ENCODE measurements around the gene NR3C1.

Gene NR3C1

DNA sequence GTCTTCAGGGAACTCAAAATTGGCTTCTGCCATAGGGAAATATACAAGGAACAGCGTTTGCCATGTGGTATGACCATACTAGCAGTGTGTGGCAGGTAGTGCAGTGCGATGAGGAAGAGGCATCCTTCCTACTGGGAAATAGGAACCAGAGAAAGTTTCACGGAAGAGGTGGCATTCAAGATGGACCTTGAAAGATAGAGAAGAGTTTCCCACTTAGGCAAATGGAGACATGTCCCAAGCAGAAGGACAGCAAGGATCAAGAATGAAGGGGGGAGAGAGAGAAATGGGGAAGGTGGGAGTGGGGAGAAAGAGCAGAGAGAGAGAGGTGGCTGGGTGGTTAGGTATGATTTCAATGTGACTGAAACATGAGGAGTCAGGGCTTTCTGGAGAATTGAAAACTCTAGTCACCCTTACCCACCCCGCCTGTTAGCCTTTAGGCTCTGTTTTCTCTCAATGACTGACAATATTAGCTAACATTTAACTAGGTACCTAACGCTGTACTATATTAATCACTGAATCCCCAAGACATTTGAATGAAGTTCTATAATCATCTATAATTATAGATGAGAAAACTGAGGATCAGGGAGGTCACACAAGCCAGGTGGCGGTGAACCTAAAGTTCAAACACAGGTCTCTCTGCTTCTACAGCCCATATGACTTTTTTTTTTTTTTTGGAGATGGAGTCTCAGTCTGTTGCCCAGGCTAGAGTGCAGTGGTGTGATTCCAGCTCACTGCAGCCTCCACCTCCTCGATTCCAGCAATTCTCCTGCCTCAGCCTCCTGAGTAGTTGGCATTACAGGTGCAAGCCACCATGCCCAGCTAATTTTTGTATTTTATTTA is 171.3 kb downstream of the NR3C1 start:
- no peak for DNase-seq (ENCODE audit: low spot score)

DNA sequence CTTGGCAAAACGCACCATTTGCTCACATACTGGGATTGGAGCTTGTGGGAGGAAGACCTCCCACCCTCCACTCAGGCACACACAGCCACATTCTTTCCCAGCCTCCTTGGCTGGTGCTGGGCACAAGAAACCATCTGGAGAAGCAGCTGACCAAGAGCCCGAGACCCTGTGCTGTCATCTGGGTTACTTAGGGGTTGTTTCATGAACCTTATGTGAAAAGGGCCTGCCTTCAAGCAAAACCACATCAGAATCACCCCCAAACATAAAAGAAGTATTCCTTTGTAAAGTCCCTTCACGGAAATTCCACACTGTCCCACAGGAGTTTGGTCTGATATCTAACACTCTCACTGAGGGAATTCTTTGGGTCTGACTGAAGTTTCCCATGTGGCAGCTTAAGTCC is 172.1 kb downstream of the NR3C1 start:
- DNase-seq (ENCODE audit: low spot score), result no peak

DNA sequence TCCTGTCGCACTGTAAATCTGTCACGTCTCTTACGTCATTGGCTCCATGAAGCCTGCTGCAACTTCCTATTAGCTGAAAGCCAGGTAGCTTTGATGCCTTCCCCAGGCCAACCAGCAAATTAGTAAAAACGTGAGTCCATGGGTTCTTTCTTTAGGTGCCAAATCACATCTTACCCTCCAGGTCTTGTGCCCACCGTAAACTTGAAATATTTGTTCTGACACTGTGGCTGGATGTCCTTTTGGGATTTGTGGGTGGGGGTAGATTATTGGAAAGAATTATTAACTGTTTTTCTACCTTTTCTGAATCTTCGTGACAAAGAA is 172.8 kb downstream of the NR3C1 start:
- DNase-seq (ENCODE audit: low spot score), result no peak

DNA sequence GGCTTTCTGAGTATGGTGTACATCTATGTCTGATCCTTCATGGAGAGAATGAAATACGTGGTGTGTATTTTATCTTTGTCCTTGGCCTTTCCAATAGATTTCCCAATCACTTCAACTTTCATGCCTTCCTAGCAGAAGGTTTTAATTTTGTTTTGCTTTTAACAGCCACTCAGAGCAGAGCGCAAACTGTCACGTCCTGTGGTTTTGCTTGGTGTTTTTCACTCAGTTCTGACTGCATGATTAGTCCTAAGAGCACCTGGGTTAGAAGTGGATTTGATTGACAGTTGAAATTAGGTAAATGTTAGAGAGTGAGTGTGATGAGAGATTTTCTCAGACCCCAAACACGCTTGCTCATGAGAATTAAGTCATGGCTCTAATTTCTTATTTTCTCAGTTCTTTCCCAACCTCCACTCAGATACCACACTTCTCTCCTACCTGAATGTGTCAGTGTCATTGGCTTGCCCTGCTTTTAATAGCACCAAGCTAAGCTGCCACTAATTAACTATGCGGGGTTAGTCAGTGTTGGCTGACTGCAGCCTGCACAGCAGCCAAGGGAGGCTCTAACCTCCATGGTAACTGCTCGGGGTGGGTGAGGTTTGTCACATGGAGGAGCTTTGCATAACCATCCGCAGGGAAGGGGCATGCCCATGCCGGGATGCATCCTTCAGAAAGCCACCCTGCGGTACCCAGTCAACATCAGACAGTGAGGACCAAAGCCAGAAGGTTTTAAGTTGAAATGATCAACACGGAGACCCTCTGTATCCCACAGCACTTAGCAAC is 173.4 kb downstream of the NR3C1 start:
- no peak for DNase-seq (ENCODE audit: low spot score)

DNA sequence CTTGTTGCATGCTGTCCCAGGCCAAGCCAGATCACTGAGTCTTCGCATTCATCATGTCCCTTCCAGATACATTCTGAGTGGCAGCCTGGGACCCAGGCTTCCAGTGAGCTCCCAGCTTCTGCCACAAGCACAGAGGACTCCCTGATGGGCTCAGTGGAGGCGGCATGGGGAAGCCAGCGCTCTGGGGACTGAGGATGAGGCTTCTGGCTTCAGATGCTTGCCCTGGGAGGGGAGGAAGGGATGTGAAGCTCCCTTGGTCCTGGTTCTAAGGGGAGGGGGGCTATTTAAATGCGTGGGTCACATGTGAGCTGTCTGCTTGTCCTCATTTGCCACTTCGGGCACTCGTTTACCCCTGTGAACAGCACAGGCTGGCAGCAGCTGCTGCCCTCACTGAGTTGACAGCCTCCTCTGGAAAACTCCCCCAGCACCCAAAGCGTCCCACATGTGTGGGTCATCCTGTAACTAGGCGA is 174.0 kb downstream of the NR3C1 start:
- no peak for DNase-seq (ENCODE audit: low spot score)

DNA sequence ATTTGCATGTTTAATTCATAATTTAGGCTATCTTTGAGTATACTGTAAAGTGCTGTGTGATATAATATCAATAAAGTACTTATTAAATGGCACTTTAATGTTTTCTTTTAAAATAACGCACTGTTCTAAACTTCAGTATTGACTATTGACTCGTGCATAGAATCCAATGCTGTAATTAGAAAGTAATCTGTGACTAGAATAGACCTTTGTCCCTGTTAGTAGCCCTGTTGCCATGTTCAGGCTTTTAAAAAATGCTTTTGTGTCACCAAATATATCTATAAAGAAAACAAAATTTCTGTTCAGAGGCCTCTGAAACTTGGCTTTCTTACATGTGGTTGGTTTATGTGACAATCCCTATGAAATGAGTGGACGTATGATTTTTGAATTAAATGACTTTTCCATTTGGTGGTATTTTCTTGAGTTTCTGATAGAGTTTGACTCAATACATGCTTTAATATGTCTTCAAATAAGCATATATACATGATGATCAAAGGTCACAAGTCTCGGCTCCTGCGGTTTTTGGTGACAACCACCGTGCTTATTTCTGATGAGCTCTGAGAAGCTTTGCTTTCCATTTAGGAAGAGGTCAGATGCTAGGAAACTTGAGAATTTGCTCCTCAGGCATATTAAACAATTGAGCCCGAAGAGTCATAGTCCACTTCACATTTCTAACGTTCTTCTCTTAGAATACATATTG is 174.7 kb downstream of the NR3C1 start:
- no peak for DNase-seq (ENCODE audit: low spot score)

Data from HuH-7 (cell line).